IgD-negative memory B cell (primary cell): Measurements from ENCODE around the gene TRAF6. TPM values are rescaled to one million over a fixed set of nuclear protein-coding genes. Genes with fewer than 3 reads are reported as not detected.

ENCODE experiments used
- H3K27ac Mint-ChIP-seq, 3 donors: one replicate each; pipeline ENCODE4 v1.8.0; 2020 to 2022; ENCODE audit warnings: mild to moderate bottlenecking in 3 of 3, mixed read lengths in 3 of 3, moderate library complexity in 1 of 3
- H3K27me3 Mint-ChIP-seq: one replicate; pipeline ENCODE4 v1.8.0; 2021; ENCODE audit warnings: mixed read lengths
- H3K36me3 Mint-ChIP-seq: one replicate; pipeline ENCODE4 v1.8.0; 2020; ENCODE audit warnings: mild to moderate bottlenecking, mixed read lengths
- H3K4me1 Mint-ChIP-seq, 3 donors: one replicate each; pipeline ENCODE4 v1.8.0; 2020 to 2022; ENCODE audit warnings: mixed read lengths in 3 of 3, mild to moderate bottlenecking in 1 of 3
- H3K4me3 Mint-ChIP-seq, 4 donors: one replicate each; pipeline ENCODE4 v1.8.0; 2020 to 2022; ENCODE audit warnings: mild to moderate bottlenecking in 4 of 4, mixed read lengths in 4 of 4, moderate library complexity in 3 of 4
- H3K9me3 Mint-ChIP-seq, 3 donors: one replicate each; pipeline ENCODE4 v1.8.0; 2020 to 2021; ENCODE audit warnings: mixed read lengths in 3 of 3, mild to moderate bottlenecking in 1 of 3
- polyA plus RNA-seq: library from polyadenylated mRNA; unstranded; fragments of 300-500 nt; fragmentation: Illumina TruSeq; gene quantifications from one replicate; pipeline ENCODE4 v1.2.3, GENCODE V29; 2021

Gene TRAF6
- polyA plus RNA-seq, 1 donor from 2014 or later = 12.2 TPM

DNA sequence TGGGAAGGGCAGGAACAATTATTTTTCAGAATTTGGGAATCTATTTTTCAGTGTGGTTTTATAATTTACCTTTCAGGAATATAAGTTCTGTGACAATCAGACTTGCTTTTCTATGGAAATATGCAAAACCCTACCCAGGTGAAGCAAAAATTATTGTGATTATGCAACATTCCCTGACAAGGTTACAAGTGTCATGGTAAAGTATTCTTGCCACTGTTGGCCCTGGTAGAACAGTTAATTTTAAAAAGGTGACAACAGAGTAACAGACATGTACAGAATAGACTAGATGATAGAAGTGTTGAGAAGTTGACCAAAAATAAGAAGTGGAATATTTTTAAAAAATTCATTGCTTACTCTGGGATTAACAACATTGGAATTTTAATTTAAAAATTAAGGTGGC, 29.2 kb downstream of the TRAF6 start:
- H3K9me3 Mint-ChIP-seq = no peaks in the 10 kb centered on the region
- peaks cover 3% of the 10 kb centered on the region for H3K36me3 Mint-ChIP-seq
- no peaks in the 10 kb centered on the region for H3K27me3 Mint-ChIP-seq
- no peak overlapping the region for H3K4me3 Mint-ChIP-seq
- H3K4me1 Mint-ChIP-seq = peaks cover 0 to under 1% (median 0%) of the 10 kb centered on the region in 3 donors
- no peak overlapping the region for H3K27ac Mint-ChIP-seq

DNA sequence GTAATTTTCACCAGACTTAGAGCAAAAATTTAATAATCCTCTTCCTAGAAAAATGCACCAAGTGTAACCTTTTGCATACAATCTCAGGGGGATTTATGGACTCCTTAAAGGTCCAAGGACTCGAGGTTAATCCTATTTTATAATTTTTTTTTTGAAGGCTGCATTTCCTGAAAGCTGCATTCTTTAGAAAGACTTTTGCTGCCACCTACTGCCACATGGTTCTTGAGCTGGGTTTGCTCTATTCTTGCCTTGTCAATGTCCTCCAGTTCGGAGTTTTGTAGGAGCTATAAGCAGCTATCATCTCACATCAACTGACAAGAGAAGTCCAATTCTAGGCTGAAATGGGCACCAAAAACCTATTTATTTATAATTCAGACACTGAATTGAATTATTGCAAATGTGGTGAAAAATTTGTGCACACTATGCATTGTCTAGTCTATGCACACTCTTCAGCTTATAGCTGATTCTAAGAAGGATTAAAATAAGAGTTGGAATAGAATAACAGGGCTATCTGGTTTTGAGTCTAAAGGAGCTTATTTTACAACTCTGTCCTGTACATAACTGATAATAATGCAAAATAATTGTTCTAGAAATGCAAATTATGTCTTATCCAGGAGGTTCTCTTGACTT, 31.3 kb downstream of the TRAF6 start:
- H3K36me3 Mint-ChIP-seq = peaks cover 6% of the 10 kb centered on the region
- H3K9me3 Mint-ChIP-seq = no peaks in the 10 kb centered on the region
- H3K27ac Mint-ChIP-seq = no peak overlapping the region
- no peaks in the 10 kb centered on the region for H3K27me3 Mint-ChIP-seq
- H3K4me1 Mint-ChIP-seq = peaks cover 0 to 2% (median 0%) of the 10 kb centered on the region in 3 donors
- no peak overlapping the region for H3K4me3 Mint-ChIP-seq

DNA sequence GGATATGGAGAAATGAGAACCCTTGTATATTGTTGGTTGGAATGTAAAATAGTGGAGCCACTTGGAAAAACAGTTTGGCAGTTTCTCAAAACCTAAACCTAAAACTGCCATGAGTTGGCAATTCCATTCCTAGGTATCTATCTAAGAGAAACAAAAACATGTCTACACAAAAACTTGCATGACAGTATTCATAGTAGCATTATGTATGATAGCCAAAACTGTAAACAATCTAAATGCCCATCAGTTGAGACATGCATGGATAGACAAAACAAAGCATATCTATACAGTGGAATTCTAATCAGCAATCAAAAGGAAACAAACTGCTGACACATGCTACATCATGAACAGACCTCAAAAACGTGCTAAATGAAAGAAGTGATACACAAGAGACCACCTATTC, 34.9 kb downstream of the TRAF6 start:
- Mint-ChIP-seq H3K9me3 (no peaks in the 10 kb centered on the region), H3K4me1 (peaks cover 0 to 2% (median 0%) of the 10 kb centered on the region in 3 donors), H3K27ac (no peak overlapping the region), H3K4me3 (no peak overlapping the region), H3K27me3 (no peaks in the 10 kb centered on the region), H3K36me3 (peaks cover 3% of the 10 kb centered on the region)

DNA sequence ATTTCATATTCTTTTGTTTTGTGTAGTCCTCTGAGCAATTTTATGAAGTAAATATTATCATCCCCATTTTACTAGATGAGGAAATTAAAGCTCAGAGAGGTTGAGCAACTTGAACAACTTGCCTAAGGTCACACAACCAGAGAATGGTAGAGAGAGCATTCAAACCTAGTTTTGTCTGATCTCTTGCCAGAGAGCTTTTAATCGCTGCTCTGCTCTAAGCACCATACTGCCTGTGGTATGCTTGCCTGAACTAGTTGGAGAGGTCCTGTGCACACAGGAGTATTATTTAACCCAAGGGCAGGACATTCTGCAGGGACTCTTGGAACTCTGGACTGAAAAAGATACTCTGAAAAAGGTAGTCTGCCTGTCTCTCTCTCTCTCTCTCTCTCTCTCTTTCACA, 38.5 kb downstream of the TRAF6 start:
- H3K36me3 Mint-ChIP-seq = peaks cover 3% of the 10 kb centered on the region
- no peak overlapping the region for H3K4me3 Mint-ChIP-seq
- H3K27me3 Mint-ChIP-seq = no peaks in the 10 kb centered on the region
- no peak overlapping the region for H3K27ac Mint-ChIP-seq
- H3K9me3 Mint-ChIP-seq = no peaks in the 10 kb centered on the region
- peaks cover 0 to 2% (median 0%) of the 10 kb centered on the region in 3 donors for H3K4me1 Mint-ChIP-seq

DNA sequence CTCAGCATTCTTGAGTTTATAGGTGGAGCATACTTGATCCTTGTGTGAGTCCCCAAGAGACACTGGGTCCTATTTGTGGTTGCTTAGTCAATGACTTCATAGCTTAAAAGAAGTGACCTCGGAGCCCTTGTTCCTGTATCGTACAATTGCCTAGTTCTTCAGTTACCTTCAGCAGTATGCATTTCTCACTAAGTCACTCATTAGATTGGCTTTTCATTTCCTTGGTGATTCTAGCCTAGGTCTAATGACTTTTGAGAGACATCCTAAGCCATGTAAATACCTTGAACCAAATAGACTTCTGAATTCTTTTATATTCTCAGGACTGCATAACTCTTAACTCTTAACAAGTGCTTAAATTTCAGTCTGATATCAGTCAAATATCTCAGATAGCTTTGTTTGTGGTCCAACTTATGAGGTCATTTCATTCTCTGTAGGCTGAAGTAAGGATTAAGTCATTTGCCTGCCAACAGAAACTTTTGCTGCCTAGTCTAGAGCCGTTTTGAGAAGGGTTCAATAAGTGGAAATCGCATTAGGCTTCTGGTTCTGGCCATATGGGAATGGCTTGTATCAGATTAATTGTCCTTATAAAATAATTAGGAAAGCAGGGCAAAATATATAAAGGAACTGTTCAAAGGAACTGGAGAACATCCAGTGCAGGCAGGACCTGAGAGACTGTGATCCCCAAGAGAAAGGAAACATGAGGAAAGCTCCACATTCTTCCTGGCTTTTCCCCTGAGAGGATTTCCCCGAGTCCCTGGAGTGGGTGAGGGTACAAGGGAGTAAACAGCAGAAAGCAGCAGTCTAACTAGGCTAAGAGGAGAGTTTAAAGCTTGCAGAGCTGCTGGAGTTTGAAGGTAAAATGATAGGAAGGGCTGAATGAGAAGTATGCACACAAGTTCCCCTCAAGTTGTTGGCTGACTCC, 39.9 kb downstream of the TRAF6 start:
- no peak overlapping the region for H3K4me3 Mint-ChIP-seq
- peaks cover 3% of the 10 kb centered on the region for H3K36me3 Mint-ChIP-seq
- no peaks in the 10 kb centered on the region for H3K4me1 Mint-ChIP-seq
- H3K9me3 Mint-ChIP-seq = no peaks in the 10 kb centered on the region
- no peak overlapping the region for H3K27ac Mint-ChIP-seq
- H3K27me3 Mint-ChIP-seq = no peaks in the 10 kb centered on the region

DNA sequence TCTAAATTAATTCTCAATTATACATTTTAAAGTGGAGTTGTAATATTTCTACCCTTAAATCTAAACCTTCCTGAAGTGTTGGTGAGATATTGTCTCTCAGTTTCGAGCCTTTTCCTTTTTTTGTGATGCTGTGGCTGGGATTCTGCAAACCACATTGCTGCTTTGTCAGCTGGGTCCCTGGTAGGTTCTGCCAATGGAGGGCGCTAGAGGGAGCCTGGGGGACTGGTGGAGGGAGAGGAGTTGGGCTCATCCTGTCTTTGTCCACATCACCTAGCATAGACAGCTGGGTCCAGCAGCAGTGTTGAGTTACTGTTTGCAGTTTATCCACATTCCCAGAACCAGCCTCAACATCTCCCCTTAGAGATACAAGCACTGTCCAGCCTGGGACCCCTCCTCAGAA, 41.0 kb downstream of the TRAF6 start:
- Mint-ChIP-seq H3K4me3 (no peak overlapping the region), H3K27ac (no peak overlapping the region), H3K36me3 (peaks cover 2% of the 10 kb centered on the region), H3K27me3 (no peaks in the 10 kb centered on the region), H3K4me1 (no peaks in the 10 kb centered on the region), H3K9me3 (no peaks in the 10 kb centered on the region)

DNA sequence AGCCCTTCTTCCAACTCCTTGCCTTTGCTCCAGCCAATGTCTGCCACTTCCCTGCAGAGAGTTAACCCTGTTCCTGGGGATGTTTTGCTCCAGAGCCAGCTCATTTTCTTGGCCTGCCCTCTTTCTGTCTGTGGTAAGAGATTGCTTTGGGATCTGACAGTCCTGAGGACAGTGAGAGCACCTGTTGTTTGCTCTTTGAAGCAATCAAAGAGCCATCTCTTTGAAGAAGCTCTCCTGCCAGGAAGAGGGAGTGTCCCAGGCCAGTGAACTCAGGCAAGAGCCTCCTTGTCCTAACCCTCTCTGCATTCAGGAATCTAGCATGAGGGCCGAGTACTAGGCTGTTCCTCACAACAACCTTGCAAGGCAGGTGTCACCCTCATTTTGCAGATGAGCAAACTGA, 42.2 kb downstream of the TRAF6 start:
- Mint-ChIP-seq H3K36me3 (peaks cover 3% of the 10 kb centered on the region), H3K27me3 (no peaks in the 10 kb centered on the region), H3K4me3 (no peak overlapping the region), H3K27ac (no peak overlapping the region), H3K4me1 (no peaks in the 10 kb centered on the region), H3K9me3 (no peaks in the 10 kb centered on the region)

DNA sequence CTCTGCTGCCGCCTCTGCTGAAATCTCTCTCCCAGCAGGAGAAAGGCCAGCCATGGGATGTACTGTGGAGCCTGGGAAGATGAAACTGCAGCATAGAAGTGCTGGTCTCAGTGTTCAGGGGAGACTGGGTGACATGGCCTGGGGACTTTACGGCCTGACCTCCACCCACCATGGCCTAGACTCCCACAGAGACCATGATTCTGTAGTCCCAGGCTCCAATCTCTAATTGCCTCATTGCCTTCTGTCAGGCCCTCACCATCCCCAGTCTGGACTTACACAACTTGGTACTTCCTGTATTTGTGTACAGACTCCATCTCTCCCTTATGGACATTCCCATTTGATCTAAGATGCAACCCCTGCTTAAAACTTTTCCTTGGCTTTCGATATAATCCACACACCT, 43.1 kb downstream of the TRAF6 start:
- Mint-ChIP-seq H3K27ac (no peak overlapping the region), H3K27me3 (no peaks in the 10 kb centered on the region), H3K36me3 (peaks cover 3% of the 10 kb centered on the region), H3K4me1 (no peaks in the 10 kb centered on the region), H3K9me3 (no peaks in the 10 kb centered on the region), H3K4me3 (no peak overlapping the region)

DNA sequence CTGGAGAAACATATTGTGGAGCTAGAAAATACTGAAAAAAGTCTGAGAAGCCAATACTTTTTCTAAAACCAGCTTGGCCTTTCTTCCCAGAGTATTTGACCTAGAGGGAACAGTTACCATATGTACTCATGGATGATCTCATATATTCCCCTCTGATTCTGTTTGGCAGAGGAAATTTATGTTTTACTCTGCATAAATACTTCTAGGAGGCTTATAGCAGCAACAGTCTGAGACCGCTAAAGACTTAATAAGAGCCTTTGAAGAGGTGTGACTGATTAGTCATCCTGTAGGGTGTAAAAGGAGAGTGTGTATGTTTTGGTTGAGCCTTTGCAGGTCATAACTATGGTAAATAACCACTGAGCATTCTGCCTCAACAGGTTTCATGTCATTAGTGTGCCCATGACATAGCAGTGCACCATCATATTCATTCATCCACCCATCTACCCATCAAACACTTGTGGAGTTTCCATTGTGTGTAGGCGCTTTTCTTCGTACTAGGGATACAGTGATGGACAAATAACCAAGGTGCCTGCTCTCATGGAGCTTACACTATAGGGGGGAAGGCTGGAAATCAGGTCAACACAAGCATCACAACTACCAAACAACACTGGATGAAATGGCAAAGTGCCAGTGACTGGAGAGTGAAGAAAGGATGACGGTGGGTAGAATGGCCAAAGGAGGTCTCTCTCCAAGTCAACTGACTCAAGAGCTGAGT, 44.5 kb downstream of the TRAF6 start:
- Mint-ChIP-seq H3K9me3 (no peaks in the 10 kb centered on the region), H3K27me3 (no peaks in the 10 kb centered on the region), H3K4me1 (no peaks in the 10 kb centered on the region), H3K27ac (no peak overlapping the region), H3K36me3 (peaks cover 3% of the 10 kb centered on the region), H3K4me3 (no peak overlapping the region)

DNA sequence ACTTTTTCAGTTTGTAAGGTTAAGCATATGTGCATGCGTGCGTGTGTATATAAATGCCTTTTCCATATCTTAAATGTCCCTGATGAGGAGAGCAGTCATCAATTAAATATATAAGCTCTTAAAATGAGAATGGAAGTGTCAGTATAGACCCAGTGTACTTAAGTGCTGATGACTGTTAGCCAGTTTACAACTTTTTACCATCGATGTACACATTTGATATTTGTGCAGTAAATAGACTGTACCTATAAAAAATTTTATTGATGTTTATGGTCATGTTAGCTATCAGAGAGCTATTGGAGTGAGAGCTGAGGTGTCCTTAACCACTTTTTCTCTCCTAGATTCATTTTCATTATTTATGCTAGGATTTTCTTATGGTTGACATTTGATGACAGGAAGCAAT, 45.4 kb downstream of the TRAF6 start:
- H3K4me1 Mint-ChIP-seq = no peaks in the 10 kb centered on the region
- no peak overlapping the region for H3K27ac Mint-ChIP-seq
- no peak overlapping the region for H3K4me3 Mint-ChIP-seq
- H3K27me3 Mint-ChIP-seq = no peaks in the 10 kb centered on the region
- H3K9me3 Mint-ChIP-seq = no peaks in the 10 kb centered on the region
- H3K36me3 Mint-ChIP-seq = peaks cover 3% of the 10 kb centered on the region

DNA sequence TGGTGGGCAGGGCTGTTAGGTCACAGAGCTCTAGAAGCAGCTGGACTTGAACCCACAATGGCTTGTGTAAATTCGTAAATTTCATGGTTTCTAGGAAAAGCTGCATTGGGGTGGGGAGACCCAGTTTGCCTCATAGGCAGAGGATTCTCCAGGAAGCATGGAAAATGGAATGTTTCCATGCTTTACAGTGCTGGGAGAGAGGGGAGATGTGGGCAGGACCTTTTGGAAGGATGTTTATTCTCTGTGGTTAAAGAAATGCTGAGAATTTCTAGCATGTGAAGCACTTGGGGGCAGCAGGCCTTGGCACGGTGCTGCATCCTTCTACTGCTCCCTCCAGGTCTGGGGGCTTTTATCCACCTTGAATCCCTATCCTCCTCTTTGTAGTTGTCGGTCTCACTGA, 46.3 kb downstream of the TRAF6 start:
- no peak overlapping the region for H3K27ac Mint-ChIP-seq
- no peaks in the 10 kb centered on the region for H3K27me3 Mint-ChIP-seq
- H3K36me3 Mint-ChIP-seq = peaks cover 3% of the 10 kb centered on the region
- no peaks in the 10 kb centered on the region for H3K4me1 Mint-ChIP-seq
- H3K9me3 Mint-ChIP-seq = no peaks in the 10 kb centered on the region
- no peak overlapping the region for H3K4me3 Mint-ChIP-seq

DNA sequence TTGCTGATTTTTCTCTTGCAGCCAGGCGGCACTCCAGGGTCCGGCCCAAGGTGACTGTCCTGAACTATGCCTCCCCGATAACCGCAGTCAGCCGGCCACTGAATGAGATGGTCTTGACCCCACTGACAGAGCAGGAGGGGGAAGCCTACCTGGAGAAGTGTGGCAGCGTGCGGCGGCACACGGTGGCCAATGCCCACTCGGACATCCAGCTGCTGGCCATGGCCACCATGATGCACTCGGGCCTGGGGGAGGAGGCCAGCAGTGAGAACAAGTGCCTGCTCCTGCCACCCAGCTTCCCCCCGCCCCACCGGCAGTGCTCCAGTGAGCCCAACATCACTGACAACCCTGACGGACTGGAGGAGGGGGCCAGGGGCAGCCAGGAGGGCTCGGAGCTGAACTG, 47.8 kb downstream of the TRAF6 start:
- Mint-ChIP-seq H3K27ac (no peak overlapping the region), H3K4me1 (no peaks in the 10 kb centered on the region), H3K27me3 (no peaks in the 10 kb centered on the region), H3K9me3 (no peaks in the 10 kb centered on the region), H3K36me3 (peaks cover 3% of the 10 kb centered on the region), H3K4me3 (no peak overlapping the region)

DNA sequence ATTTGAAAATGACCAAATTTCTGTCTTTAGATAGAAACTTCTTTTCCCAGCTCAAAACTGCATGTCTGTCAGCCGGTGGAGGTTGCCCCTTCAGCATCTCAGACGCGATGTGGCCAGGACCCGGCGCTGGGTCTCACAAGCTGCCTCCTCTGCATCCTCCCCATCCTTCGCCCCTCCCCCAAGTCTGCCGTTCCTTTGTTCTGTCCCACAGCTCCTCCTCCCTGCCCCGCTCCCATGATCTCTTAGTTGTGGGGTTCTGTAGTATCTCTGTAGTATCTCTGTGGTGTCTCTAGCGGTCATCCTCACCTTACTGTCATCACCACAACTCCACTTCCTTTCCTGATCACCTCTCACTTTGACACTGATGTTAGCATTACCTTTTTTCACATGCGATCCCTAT, 49.9 kb downstream of the TRAF6 start:
- Mint-ChIP-seq H3K27me3 (peaks cover 2% of the 10 kb centered on the region), H3K4me3 (no peak overlapping the region), H3K36me3 (peaks cover 3% of the 10 kb centered on the region), H3K4me1 (no peaks in the 10 kb centered on the region), H3K9me3 (no peaks in the 10 kb centered on the region), H3K27ac (no peak overlapping the region)

DNA sequence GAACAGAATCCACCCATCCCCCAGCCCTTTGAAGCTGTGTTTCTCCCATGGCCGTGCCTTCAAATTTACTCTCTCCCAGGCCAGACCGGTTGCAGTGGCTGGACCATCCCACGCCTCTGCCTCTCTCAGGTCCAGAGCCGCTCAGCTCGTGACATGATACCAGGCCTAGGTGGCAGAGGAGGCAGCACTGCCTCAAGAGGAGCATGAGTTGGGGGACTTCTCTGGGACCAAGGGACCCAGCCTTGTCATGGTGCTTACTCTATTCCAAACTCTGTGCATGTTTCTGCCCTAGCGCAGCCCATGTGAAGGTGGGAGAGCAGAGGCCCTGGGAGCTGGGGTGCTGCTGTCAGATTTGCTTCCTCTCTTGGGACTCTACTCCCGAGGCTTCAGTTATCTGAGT, 51.0 kb downstream of the TRAF6 start:
- no peaks in the 10 kb centered on the region for H3K4me1 Mint-ChIP-seq
- H3K27ac Mint-ChIP-seq = no peak overlapping the region
- H3K36me3 Mint-ChIP-seq = peaks cover 3% of the 10 kb centered on the region
- H3K9me3 Mint-ChIP-seq = no peaks in the 10 kb centered on the region
- peaks cover 2% of the 10 kb centered on the region for H3K27me3 Mint-ChIP-seq
- no peak overlapping the region for H3K4me3 Mint-ChIP-seq

DNA sequence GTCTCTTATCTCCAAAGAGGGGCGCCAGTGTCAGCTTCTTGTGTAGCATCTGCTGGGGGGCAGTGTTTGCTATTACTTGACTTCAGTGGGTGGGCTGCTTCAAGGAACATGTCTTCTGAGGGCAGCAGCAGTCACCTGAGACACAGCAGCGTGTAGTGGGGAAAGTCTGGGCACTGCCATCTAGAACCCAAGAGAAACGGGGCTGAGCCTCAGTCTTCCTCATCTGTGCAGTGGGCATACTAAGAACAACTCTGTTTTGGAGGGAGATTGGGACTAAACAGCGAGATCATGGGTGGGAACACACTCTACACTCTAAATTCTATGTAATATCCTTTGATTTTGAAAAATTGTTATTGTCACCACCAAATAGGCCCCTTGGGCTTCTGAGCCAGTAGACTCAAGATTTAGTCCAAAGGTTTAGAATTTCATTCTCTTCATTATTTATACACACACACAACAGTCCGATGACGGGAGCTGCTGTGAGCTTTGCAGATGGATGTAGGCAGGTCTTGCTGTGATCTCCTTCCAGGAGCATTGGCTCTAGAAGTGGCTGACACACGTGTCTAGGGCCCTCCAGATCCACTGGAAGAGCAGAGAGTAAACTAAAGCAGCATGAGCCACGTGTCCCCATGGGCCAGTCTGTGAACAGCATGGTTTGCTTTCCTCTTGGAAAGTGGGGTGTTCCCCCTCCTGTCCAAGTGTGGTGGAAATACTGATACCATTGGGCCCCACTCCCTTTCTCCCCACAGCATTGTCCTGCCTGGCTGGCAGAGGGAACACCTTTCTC, 51.8 kb downstream of the TRAF6 start:
- Mint-ChIP-seq H3K4me3 (no peak overlapping the region), H3K27ac (no peak overlapping the region), H3K4me1 (peaks cover 0 to 4% (median 0%) of the 10 kb centered on the region in 3 donors), H3K9me3 (no peaks in the 10 kb centered on the region), H3K36me3 (no peaks in the 10 kb centered on the region), H3K27me3 (peaks cover 2% of the 10 kb centered on the region)
